Neural cell (in vitro differentiated cells): ENCODE data around the gene CEP57. TPM values are rescaled to one million over a fixed set of nuclear protein-coding genes. Genes with fewer than 3 reads are reported as not detected.

ENCODE experiments used
- H2AFZ ChIP-seq: fragments of 200-600, 300-800 bp; sonication (generic), shearing (Covaris generic); 2 replicates; pipeline ENCODE4 v1.6.0; 2014; ENCODE audit warnings: low read depth, mild to moderate bottlenecking, antibody characterized with exemption, low read length, moderate library complexity
- H3F3A ChIP-seq: fragments of 200-600 bp; shearing (Covaris generic); 2 replicates; pipeline ENCODE4 v1.6.1; 2016; ENCODE audit warnings: mild to moderate bottlenecking, moderate library complexity, mixed read lengths, antibody characterized with exemption, low read length; ENCODE audit not compliant: insufficient read depth, poor library complexity, severe bottlenecking
- H3K27ac ChIP-seq: fragments of 200-600, 300-800 bp; sonication (generic), shearing (Covaris generic); 2 replicates; pipeline ENCODE4 v1.5.1; 2014; ENCODE audit warnings: mild to moderate bottlenecking, low read length, moderate library complexity
- H3K27me3 ChIP-seq: fragments of 300-800, 200-600 bp; sonication (generic), shearing (Covaris generic); 2 replicates; pipeline ENCODE4 v1.6.0; 2014; ENCODE audit warnings: mild to moderate bottlenecking, low read depth, low read length, moderate library complexity; ENCODE audit not compliant: insufficient read depth
- H3K36me3 ChIP-seq: fragments of 300-800, 200-600 bp; sonication (generic), shearing (Covaris generic); 2 replicates; pipeline ENCODE4 v1.5.1; 2014; ENCODE audit warnings: mild to moderate bottlenecking, antibody characterized with exemption, low read length, moderate library complexity; ENCODE audit not compliant: insufficient read depth
- H3K4me2 ChIP-seq: fragments of 300-800, 200-600 bp; sonication (generic), shearing (Covaris generic); 2 replicates; pipeline ENCODE4 v1.6.0; 2014; ENCODE audit warnings: mild to moderate bottlenecking, low read length
- H3K4me3 ChIP-seq: fragments of 300-800, 200-600 bp; sonication (generic), shearing (Covaris generic); 2 replicates; pipeline ENCODE4 v1.5.1; 2014; ENCODE audit warnings: mild to moderate bottlenecking, low read length, moderate library complexity
- H3K79me2 ChIP-seq: fragments of 200-600 bp; shearing (Covaris generic); replicated peaks from 2 replicates; pipeline ENCODE4 v1.6.0; 2014; ENCODE audit warnings: mild to moderate bottlenecking, low read length, moderate library complexity; ENCODE audit not compliant: insufficient read depth
- H3K9ac ChIP-seq: fragments of 300-800, 200-600 bp; sonication (generic), shearing (Covaris generic); 2 replicates; pipeline ENCODE4 v1.6.1; 2016; ENCODE audit warnings: mild to moderate bottlenecking, low read length, mixed read lengths
- H3K9me2 ChIP-seq: fragments of 200-600 bp; shearing (Covaris generic); 2 replicates; pipeline ENCODE4 v1.6.1; 2016; ENCODE audit warnings: mild to moderate bottlenecking, low read length, mixed read lengths; ENCODE audit not compliant: insufficient read depth
- H3K9me3 ChIP-seq: fragments of 200-600, 300-800 bp; sonication (generic), shearing (Covaris generic); 2 replicates; pipeline ENCODE4 v1.6.1; 2016; ENCODE audit warnings: mild to moderate bottlenecking, mixed run types, low read length, moderate library complexity, mixed read lengths
- H4K20me1 ChIP-seq: fragments of 200-600 bp; shearing (Covaris generic); 2 replicates; pipeline ENCODE4 v1.6.1; 2016; ENCODE audit warnings: mild to moderate bottlenecking, mixed run types; ENCODE audit not compliant: insufficient read depth
- CTCF ChIP-seq: fragments of 450-650 bp; IDR thresholded peaks from 2 replicates; pipeline ENCODE4 v1.5.1; 2014; ENCODE audit warnings: antibody characterized with exemption, mild to moderate bottlenecking, moderate library complexity; ENCODE audit not compliant: poor library complexity, severe bottlenecking
- EP300 ChIP-seq: fragments of 450-650 bp; conservative IDR thresholded peaks from 2 replicates; pipeline ENCODE4 v1.6.1; 2014; ENCODE audit warnings: antibody characterized with exemption, mild to moderate bottlenecking, moderate library complexity; ENCODE audit not compliant: poor library complexity, severe bottlenecking
- EZH2 ChIP-seq: fragments of 200-600, 300-800 bp; shearing (Covaris generic), sonication (generic); IDR thresholded peaks from 2 replicates; pipeline ENCODE4 v1.6.1; 2014; ENCODE audit warnings: antibody characterized with exemption, low read length, borderline replicate concordance, mild to moderate bottlenecking; ENCODE audit not compliant: insufficient read depth, poor library complexity, severe bottlenecking
- MXI1 ChIP-seq: fragments of 450-650 bp; conservative IDR thresholded peaks from 2 replicates; pipeline ENCODE4 v1.6.1; 2014; ENCODE audit warnings: antibody characterized with exemption, mild to moderate bottlenecking; ENCODE audit not compliant: poor library complexity, severe bottlenecking
- POLR2AphosphoS5 ChIP-seq: IDR thresholded peaks from 2 replicates; pipeline ENCODE4 v1.6.1; 2012
- RAD21 ChIP-seq: fragments of 450-650 bp; conservative IDR thresholded peaks from 2 replicates; pipeline ENCODE4 v1.6.1; 2014; ENCODE audit warnings: antibody characterized with exemption, mild to moderate bottlenecking, moderate library complexity
- SMC3 ChIP-seq: fragments of 450-650 bp; conservative IDR thresholded peaks from 2 replicates; pipeline ENCODE4 v1.6.1; 2014; ENCODE audit warnings: antibody characterized with exemption, mild to moderate bottlenecking, moderate library complexity; ENCODE audit not compliant: poor library complexity
- TAF1 ChIP-seq: IDR thresholded peaks from 2 replicates; pipeline ENCODE4 v1.6.1; 2012; ENCODE audit warnings: low read depth
- polyA plus RNA-seq: library from polyadenylated mRNA; depleted of rRNA; stranded (reverse); fragments of >200 nt; gene quantifications from 2 replicates; pipeline ENCODE4 v1.2.3, GENCODE V29; 2014
- TF ChIP-seq, protein P1 (sequence below): IDR thresholded peaks from 2 replicates; pipeline ENCODE4 v1.6.1; 2012; ENCODE audit warnings: borderline replicate concordance

The CEP57 gene
- polyA plus RNA-seq, 1 donor from 2014 or later = 184 TPM

DNA sequence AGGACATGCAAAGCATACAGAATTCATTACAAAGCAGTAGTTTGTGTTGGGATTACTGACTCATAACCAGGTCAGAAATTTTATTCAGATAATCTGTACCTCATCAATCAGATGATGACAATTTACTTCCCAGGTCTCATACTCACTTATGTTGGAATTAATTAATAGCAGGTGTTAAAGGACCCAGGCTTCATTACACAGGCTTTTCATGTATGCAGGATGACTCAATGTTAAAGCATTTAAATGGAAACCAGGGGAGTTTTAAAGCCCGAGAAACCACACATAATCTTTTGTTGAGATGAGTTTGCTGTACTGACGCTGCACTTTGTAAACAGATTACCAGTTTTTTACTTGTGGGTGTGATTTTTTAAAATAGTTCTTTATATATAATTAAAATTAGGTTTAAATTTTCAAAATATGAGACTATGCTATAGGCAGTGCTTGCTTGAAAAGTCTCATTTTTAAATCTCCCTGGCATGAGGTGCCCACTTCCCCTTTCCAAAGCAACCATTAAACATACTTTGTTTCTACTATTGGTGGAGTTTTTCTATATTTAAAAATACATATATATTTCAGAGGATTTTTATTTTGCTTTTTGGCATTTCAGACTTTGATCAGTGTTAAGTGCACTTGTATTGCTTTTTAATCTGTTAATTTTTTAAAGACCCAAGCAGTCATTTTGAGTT lies 41.0 kb downstream of the CEP57 start:
- no peaks in the 10 kb centered on the region for H3K79me2 ChIP-seq
- no peaks in the 10 kb centered on the region for H4K20me1 ChIP-seq
- H3K27ac ChIP-seq = no peak overlapping the region
- TF ChIP-seq SMC3 = no peak
- TF ChIP-seq TAF1 = no peak
- TF ChIP-seq CTCF = no peak
- TF ChIP-seq POLR2AphosphoS5 = no peak
- no peak for TF ChIP-seq MXI1
- TF ChIP-seq, protein P1, sequence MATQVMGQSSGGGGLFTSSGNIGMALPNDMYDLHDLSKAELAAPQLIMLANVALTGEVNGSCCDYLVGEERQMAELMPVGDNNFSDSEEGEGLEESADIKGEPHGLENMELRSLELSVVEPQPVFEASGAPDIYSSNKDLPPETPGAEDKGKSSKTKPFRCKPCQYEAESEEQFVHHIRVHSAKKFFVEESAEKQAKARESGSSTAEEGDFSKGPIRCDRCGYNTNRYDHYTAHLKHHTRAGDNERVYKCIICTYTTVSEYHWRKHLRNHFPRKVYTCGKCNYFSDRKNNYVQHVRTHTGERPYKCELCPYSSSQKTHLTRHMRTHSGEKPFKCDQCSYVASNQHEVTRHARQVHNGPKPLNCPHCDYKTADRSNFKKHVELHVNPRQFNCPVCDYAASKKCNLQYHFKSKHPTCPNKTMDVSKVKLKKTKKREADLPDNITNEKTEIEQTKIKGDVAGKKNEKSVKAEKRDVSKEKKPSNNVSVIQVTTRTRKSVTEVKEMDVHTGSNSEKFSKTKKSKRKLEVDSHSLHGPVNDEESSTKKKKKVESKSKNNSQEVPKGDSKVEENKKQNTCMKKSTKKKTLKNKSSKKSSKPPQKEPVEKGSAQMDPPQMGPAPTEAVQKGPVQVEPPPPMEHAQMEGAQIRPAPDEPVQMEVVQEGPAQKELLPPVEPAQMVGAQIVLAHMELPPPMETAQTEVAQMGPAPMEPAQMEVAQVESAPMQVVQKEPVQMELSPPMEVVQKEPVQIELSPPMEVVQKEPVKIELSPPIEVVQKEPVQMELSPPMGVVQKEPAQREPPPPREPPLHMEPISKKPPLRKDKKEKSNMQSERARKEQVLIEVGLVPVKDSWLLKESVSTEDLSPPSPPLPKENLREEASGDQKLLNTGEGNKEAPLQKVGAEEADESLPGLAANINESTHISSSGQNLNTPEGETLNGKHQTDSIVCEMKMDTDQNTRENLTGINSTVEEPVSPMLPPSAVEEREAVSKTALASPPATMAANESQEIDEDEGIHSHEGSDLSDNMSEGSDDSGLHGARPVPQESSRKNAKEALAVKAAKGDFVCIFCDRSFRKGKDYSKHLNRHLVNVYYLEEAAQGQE = no peak
- TF ChIP-seq EZH2 = no peak
- no peak overlapping the region for H3K4me3 ChIP-seq
- no peaks in the 10 kb centered on the region for H3K27me3 ChIP-seq
- no peak overlapping the region for H3K4me2 ChIP-seq
- no peaks in the 10 kb centered on the region for H3K9me3 ChIP-seq
- no peak overlapping the region for H2AFZ ChIP-seq
- peaks cover 5% of the 10 kb centered on the region for H3K36me3 ChIP-seq
- H3K9ac ChIP-seq = no peak overlapping the region
- no peaks in the 10 kb centered on the region for H3F3A ChIP-seq
- no peaks in the 10 kb centered on the region for H3K9me2 ChIP-seq

GRCh38 chr11:95832763-95833162 lies 42.5 kb downstream of the CEP57 start:
- Histone ChIP-seq H3K27me3 (no peaks in the 10 kb centered on the region), H3K9ac (no peak overlapping the region)

DNA sequence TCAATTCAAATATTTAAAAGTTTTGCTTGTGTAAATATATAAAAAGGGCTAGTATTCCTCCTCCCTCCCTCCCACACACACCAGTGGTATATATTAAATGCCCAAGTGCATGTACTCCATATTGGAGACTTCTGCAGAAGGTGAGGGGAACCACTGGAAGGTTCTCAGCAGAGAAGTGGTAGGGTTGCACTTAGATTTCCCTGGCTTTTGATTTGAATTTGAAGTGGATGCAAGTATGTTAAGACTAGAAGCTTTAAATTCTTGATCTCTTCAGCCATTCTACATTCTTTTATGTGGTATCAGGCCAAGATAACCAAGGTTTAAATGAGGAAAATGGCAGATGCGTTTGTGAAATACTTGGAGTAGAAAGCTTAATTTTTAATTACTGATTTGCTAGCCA lies 43.1 kb downstream of the CEP57 start:
- TF ChIP-seq RAD21 = no peak
- no peak for TF ChIP-seq CTCF
- TF ChIP-seq SMC3 = no peak
- no peaks in the 10 kb centered on the region for H3K27me3 ChIP-seq
- no peak overlapping the region for H3K27ac ChIP-seq
- H2AFZ ChIP-seq = no peak overlapping the region
- no peaks in the 10 kb centered on the region for H3F3A ChIP-seq
- no peaks in the 10 kb centered on the region for H3K9me3 ChIP-seq
- H3K4me2 ChIP-seq = no peak overlapping the region
- H3K9ac ChIP-seq = no peak overlapping the region
- no peaks in the 10 kb centered on the region for H4K20me1 ChIP-seq
- H3K9me2 ChIP-seq = no peaks in the 10 kb centered on the region
- no peaks in the 10 kb centered on the region for H3K79me2 ChIP-seq
- H3K36me3 ChIP-seq = peaks cover 5% of the 10 kb centered on the region
- no peak overlapping the region for H3K4me3 ChIP-seq

More at GRCh38 chr11:95832763-95833162, 42.5 kb downstream of the CEP57 start:
- Histone ChIP-seq H2AFZ (no peak overlapping the region), H3K27ac (no peak overlapping the region), H3K36me3 (peaks cover 5% of the 10 kb centered on the region), H3K79me2 (no peaks in the 10 kb centered on the region), H3K4me3 (no peak overlapping the region), H3K4me2 (no peak overlapping the region), H4K20me1 (no peaks in the 10 kb centered on the region), H3F3A (no peaks in the 10 kb centered on the region), H3K9me3 (no peaks in the 10 kb centered on the region), H3K9me2 (no peaks in the 10 kb centered on the region)
- TF ChIP-seq RAD21 = no peak
- no peak for TF ChIP-seq TAF1
- no peak for TF ChIP-seq EP300
- TF ChIP-seq POLR2AphosphoS5 = no peak
- no peak for TF ChIP-seq SMC3
